GM21723 (cell line): Measurements from ENCODE around the gene GAGE12J.
A peak's percentile ranks its signal among the peaks of the same experiment; 100 is the strongest.
"Not testable (repeated sequence)": the region's sequence is repeated elsewhere in the genome, so short reads cannot be mapped to it uniquely, and the experiment has no call there.

Experiments
- ATAC-seq: cut with Tn5 transposase; IDR thresholded peaks from one replicate; pipeline ENCODE4 v1.9.1; 2021; ENCODE audit warnings: mild to moderate bottlenecking, moderate library complexity; ENCODE audit not compliant: unreplicated experiment

GAGE12J gene

GRCh38 chrX:49321737-49322136 is at the start of gene GAGE12J:
Gene GAGE12J, plus strand, starts transcription at chrX:49322037. Its CDS starts 1,157 bp downstream, at chrX:49323194.
- ATAC-seq: not testable (repeated sequence)

GRCh38 chrX:49272421-49272820 is 49.4 kb upstream of the GAGE12J start:
- no peak for ATAC-seq

GRCh38 chrX:49273181-49273727 is 48.6 kb upstream of the GAGE12J start:
- no peak for ATAC-seq

GRCh38 chrX:49276207-49276606 is 45.6 kb upstream of the GAGE12J start:
- no peak for ATAC-seq

GRCh38 chrX:49276671-49277534 is 44.9 kb upstream of the GAGE12J start:
- no peak for ATAC-seq

GRCh38 chrX:49277535-49277830 is 44.4 kb upstream of the GAGE12J start:
- no peak for ATAC-seq

- no peak for ATAC-seq
Observed at GRCh38 chrX:49278081-49278480, 43.8 kb upstream of the GAGE12J start.

- ATAC-seq: no peak
Observed at GRCh38 chrX:49282647-49283011, 39.2 kb upstream of the GAGE12J start.

GRCh38 chrX:49284212-49284611 is 37.6 kb upstream of the GAGE12J start:
- ATAC-seq: no peak

- ATAC-seq: no peak
Observed at GRCh38 chrX:49286136-49286535, 35.7 kb upstream of the GAGE12J start.

GRCh38 chrX:49286581-49286980 is 35.3 kb upstream of the GAGE12J start:
- no peak for ATAC-seq

- no peak for ATAC-seq
Observed at GRCh38 chrX:49287665-49288064, 34.2 kb upstream of the GAGE12J start.

- no peak for ATAC-seq
Observed at GRCh38 chrX:49290215-49290614, 31.6 kb upstream of the GAGE12J start.

GRCh38 chrX:49291615-49292337 is 30.1 kb upstream of the GAGE12J start:
- ATAC-seq: peak; percentile 74

GRCh38 chrX:49292400-49293362 is 29.2 kb upstream of the GAGE12J start:
- ATAC-seq: no peak

- ATAC-seq: not testable (repeated sequence)
Observed at GRCh38 chrX:49299293-49299692, 22.5 kb upstream of the GAGE12J start.

- ATAC-seq: no peak
Observed at GRCh38 chrX:49300703-49301102, 21.1 kb upstream of the GAGE12J start.

- ATAC-seq: no peak
Observed at GRCh38 chrX:49303346-49303745, 18.5 kb upstream of the GAGE12J start, which contains the start of gene GAGE10. Gene GAGE10, plus strand, starts transcription at chrX:49303646. Its CDS starts 1,214 bp downstream, at chrX:49304860.

- ATAC-seq: not testable (repeated sequence)
Observed at GRCh38 chrX:49307775-49308174, 14.1 kb upstream of the GAGE12J start.

- no peak for ATAC-seq
Observed at GRCh38 chrX:49308604-49309269, 13.1 kb upstream of the GAGE12J start.
